ENCODE measurements around the gene LMF1. TPM values are rescaled to one million over a fixed set of nuclear protein-coding genes. Genes with fewer than 3 reads are reported as not detected.

LMF1 gene
- total and polyA plus RNA-seq, 2 of the 13 experiments (the other 11 are each of a cell fraction or from before 2014, with no cell fraction given) = 6.8 to 8.5 TPM

DNA sequence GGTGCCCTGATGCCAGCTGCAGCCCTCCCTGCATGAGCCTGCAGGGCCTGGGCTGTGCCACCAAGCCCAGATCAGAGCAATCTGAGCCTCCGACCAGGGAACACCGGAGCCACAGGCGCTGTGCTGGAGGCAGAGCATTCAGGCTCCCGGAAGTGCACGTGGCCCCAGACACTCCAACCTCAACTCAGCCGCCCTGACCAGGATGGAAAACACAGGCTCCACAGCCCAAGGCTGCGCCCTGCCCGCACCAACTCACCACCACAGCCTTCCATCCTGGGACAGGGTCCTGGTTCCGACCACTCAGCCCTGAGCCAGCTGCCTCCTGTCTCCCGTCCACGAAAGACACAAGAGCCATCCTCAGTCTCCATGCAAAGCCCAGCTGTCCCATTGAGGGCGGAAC is 18.5 kb downstream of the LMF1 start:
- CTCF ChIA-PET (ENCODE audit: low intra/inter-chr PET ratio, low total read pairs) = no interaction called here
- Histone ChIP-seq H3K4me3 (replicated peaks in 1 of 3; ENCODE audit: insufficient read depth in 1 of 3, low read depth in 2 of 3, low read length in 3 of 3) (no peak overlapping the region), H3K4me1 (ENCODE audit: insufficient read depth, low read length) (no peaks in the 10 kb centered on the region), H3K79me2 (ENCODE audit: insufficient read depth, low read length) (no peaks in the 10 kb centered on the region), H3K9me3 (ENCODE audit: low read length) (no peaks in the 10 kb centered on the region), H3K27ac (ENCODE audit: extremely low read length, insufficient read depth, low read length) (no peak overlapping the region), H2AFZ (ENCODE audit: low read length) (no peak overlapping the region), H3K36me3 (replicated peaks in 1 of 2; ENCODE audit: control insufficient read depth in 1 of 2, insufficient read depth in 2 of 2, low read length in 2 of 2) (no peaks in the 10 kb centered on the region; a peak in 1 of 5 replicates), H4K20me1 (ENCODE audit: insufficient read depth, low read length) (no peaks in the 10 kb centered on the region), H3K9ac (ENCODE audit: insufficient read depth, low read depth, low read length) (no peak overlapping the region), H3K27me3 (ENCODE audit: control insufficient read depth in 1 of 2, insufficient read depth in 2 of 2, low read length in 2 of 2) (no peaks in the 10 kb centered on the region), H3K4me2 (ENCODE audit: low read depth, low read length) (no peak overlapping the region)
- WGBS (ENCODE audit: low lambda C conversion rate) = 91% methylated on average over 8 of the region's 12 CpGs
- no peak; the same call in 2 of the 3 replicates for ATAC-seq
- BruUV-seq (replicated peaks) = no TSS peak
- no peak for FAIRE-seq
- intact Hi-C loops (cut with micrococcal nuclease; ENCODE audit: unreplicated experiment) = no loop called here
- POLR2A ChIA-PET = no interaction called here
- no peak for TF ChIP-seq ELF3 (CRISPR knock-in tag; IDR thresholded peaks at IDR 0.05)
- TF ChIP-seq ZBTB7A (CRISPR knock-in tag; IDR thresholded peaks at IDR 0.05) = no peak
- in situ Hi-C loops (cut with HindIII; ENCODE audit: extremely low pct_ligation_motif_present, low pct_unique_long_range_greater_than_20kb) = no loop called here
- DNase-seq (ENCODE audit: low spot score) = no peak

DNA sequence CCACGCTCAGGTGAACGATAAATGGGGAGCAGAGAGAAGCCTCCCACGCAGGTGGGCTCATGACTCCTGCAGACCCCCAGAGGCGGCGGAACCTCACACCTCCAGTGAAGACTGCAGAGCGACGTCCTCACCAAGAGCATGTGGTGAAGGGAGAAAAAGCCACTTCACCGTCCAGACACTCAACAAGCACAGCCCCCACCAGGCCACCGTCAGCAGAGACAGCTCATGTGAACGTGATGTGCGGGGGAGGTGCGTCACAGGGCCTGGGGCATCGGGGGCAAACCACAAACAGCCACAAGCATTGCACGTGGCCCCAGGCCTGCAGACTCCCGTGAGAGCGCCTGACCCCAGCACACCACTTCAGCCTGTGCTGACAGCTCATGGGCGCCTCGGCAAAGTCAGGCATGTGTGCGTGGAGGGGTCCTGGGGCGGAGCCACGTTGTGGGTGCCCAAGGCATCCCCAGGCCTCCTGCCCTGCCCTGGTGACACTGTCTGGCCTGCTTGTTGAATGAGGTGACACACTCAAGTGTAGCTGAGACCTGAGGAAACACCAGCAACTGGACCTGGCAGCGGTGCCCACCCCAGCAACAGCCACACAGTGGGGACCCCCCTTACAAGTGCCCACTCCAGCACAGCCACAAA is 19.0 kb downstream of the LMF1 start:
- DNase-seq (ENCODE audit: low spot score) = no peak
- WGBS (ENCODE audit: low lambda C conversion rate) = 91% methylated on average over 15 of the region's 22 CpGs
- TF ChIP-seq ZNF790 (CRISPR knock-in tag; IDR thresholded peaks at IDR 0.05; ENCODE audit: borderline replicate concordance) (no peak), ZBTB21 (CRISPR knock-in tag; IDR thresholded peaks at IDR 0.05) (no peak), PRPF4 (IDR thresholded peaks at IDR 0.05; ENCODE audit: low read depth, low read length, poor library complexity, severe bottlenecking) (no peak), MAFF (IDR thresholded peaks at IDR 0.05; ENCODE audit: low read depth, low read length) (no peak), CHCHD3 (CRISPR knock-in tag; IDR thresholded peaks at IDR 0.05) (no peak), NFIC (IDR thresholded peaks at IDR 0.05; ENCODE audit: low read length) (no peak), HDAC6 (IDR thresholded peaks at IDR 0.05; ENCODE audit: low read depth, low read length) (no peak), ZNF10 (CRISPR knock-in tag; IDR thresholded peaks at IDR 0.05; ENCODE audit: borderline replicate concordance, low read depth) (no peak), SCMH1 (CRISPR knock-in tag; IDR thresholded peaks at IDR 0.05; ENCODE audit: borderline replicate concordance) (no peak)
- TF ChIP-seq, protein P1, sequence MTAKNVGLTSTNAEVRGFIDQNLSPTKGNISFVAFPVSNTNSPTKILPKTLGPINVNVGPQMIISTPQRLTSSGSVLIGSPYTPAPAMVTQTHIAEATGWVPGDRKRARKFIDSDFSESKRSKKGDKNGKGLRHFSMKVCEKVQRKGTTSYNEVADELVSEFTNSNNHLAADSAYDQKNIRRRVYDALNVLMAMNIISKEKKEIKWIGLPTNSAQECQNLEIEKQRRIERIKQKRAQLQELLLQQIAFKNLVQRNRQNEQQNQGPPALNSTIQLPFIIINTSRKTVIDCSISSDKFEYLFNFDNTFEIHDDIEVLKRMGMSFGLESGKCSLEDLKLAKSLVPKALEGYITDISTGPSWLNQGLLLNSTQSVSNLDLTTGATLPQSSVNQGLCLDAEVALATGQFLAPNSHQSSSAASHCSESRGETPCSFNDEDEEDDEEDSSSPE (CRISPR knock-in tag; IDR thresholded peaks at IDR 0.05) = no peak
- TF ChIP-seq, protein P2, sequence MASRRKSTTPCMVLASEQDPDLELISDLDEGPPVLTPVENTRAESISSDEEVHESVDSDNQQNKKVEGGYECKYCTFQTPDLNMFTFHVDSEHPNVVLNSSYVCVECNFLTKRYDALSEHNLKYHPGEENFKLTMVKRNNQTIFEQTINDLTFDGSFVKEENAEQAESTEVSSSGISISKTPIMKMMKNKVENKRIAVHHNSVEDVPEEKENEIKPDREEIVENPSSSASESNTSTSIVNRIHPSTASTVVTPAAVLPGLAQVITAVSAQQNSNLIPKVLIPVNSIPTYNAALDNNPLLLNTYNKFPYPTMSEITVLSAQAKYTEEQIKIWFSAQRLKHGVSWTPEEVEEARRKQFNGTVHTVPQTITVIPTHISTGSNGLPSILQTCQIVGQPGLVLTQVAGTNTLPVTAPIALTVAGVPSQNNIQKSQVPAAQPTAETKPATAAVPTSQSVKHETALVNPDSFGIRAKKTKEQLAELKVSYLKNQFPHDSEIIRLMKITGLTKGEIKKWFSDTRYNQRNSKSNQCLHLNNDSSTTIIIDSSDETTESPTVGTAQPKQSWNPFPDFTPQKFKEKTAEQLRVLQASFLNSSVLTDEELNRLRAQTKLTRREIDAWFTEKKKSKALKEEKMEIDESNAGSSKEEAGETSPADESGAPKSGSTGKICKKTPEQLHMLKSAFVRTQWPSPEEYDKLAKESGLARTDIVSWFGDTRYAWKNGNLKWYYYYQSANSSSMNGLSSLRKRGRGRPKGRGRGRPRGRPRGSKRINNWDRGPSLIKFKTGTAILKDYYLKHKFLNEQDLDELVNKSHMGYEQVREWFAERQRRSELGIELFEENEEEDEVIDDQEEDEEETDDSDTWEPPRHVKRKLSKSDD (CRISPR knock-in tag; IDR thresholded peaks at IDR 0.05; ENCODE audit: low read depth) = no peak

More for the DNA sequence above, 19.0 kb downstream of the LMF1 start:
- H3K9ac ChIP-seq (ENCODE audit: insufficient read depth, low read depth, low read length) = no peak overlapping the region
- H3K27ac ChIP-seq (ENCODE audit: extremely low read length, insufficient read depth, low read length) = no peak overlapping the region
- H3K79me2 ChIP-seq (ENCODE audit: insufficient read depth, low read length) = no peaks in the 10 kb centered on the region
- no peaks in the 10 kb centered on the region for H3K27me3 ChIP-seq (ENCODE audit: control insufficient read depth in 1 of 2, insufficient read depth in 2 of 2, low read length in 2 of 2)
- intact Hi-C loops (cut with micrococcal nuclease; ENCODE audit: unreplicated experiment) (no loop called here), in situ Hi-C loops (cut with HindIII; ENCODE audit: extremely low pct_ligation_motif_present, low pct_unique_long_range_greater_than_20kb) (no loop called here)
- no peak overlapping the region for H3K4me2 ChIP-seq (ENCODE audit: low read depth, low read length)
- CTCF ChIA-PET (ENCODE audit: low intra/inter-chr PET ratio, low total read pairs) = no interaction called here
- H3K4me1 ChIP-seq (ENCODE audit: insufficient read depth, low read length) = no peaks in the 10 kb centered on the region
- no peak for ATAC-seq
- no peaks in the 10 kb centered on the region for H3K9me3 ChIP-seq (ENCODE audit: low read length)
- FAIRE-seq = no peak
- no peak overlapping the region for H3K4me3 ChIP-seq (replicated peaks in 1 of 3; ENCODE audit: insufficient read depth in 1 of 3, low read depth in 2 of 3, low read length in 3 of 3)
- no peaks in the 10 kb centered on the region for H4K20me1 ChIP-seq (ENCODE audit: insufficient read depth, low read length)
- no peak overlapping the region for H2AFZ ChIP-seq (ENCODE audit: low read length)
- POLR2A ChIA-PET = no interaction called here
- no peaks in the 10 kb centered on the region; a peak in 1 of 5 replicates for H3K36me3 ChIP-seq (replicated peaks in 1 of 2; ENCODE audit: control insufficient read depth in 1 of 2, insufficient read depth in 2 of 2, low read length in 2 of 2)
- BruUV-seq (replicated peaks) = no TSS peak

Measured in HepG2 (cell line).